Measurements from ENCODE around the gene MTMR2.
"Not testable (repeated sequence)": the region's sequence is repeated elsewhere in the genome, so short reads cannot be mapped to it uniquely, and the experiment has no call there.

DNA sequence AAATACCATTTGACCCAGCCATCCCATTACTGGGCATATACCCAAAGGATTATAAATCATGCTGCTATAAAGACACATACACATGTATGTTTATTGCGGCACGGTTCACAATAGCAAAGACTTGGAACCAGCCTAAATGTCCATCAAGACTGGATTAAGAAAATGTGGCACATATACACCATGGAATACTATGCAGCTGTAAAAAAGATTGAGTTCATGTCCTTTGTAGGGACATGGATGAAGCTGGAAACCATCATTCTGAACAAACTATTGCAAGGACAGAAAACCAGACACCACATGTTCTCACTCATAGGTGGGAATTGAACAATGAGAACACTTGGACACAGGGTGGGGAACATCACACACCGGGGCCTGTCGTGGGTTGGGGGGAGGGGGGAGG is 112.9 kb downstream of the MTMR2 start:
- TF ChIP-seq POLR2A (IDR thresholded peaks at IDR 0.05), result not testable (repeated sequence)
- TF ChIP-seq, protein P1, sequence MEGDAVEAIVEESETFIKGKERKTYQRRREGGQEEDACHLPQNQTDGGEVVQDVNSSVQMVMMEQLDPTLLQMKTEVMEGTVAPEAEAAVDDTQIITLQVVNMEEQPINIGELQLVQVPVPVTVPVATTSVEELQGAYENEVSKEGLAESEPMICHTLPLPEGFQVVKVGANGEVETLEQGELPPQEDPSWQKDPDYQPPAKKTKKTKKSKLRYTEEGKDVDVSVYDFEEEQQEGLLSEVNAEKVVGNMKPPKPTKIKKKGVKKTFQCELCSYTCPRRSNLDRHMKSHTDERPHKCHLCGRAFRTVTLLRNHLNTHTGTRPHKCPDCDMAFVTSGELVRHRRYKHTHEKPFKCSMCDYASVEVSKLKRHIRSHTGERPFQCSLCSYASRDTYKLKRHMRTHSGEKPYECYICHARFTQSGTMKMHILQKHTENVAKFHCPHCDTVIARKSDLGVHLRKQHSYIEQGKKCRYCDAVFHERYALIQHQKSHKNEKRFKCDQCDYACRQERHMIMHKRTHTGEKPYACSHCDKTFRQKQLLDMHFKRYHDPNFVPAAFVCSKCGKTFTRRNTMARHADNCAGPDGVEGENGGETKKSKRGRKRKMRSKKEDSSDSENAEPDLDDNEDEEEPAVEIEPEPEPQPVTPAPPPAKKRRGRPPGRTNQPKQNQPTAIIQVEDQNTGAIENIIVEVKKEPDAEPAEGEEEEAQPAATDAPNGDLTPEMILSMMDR (IDR thresholded peaks at IDR 0.05), result not testable (repeated sequence)
